GM19328 (cell line): ENCODE data around the gene MDH2.
"Not testable (repeated sequence)": the region's sequence is repeated elsewhere in the genome, so short reads cannot be mapped to it uniquely, and the experiment has no call there.

Source experiments
- ATAC-seq: cut with Tn5 transposase; IDR thresholded peaks from one replicate; pipeline ENCODE4 v1.9.1; 2021; ENCODE audit warnings: mild to moderate bottlenecking, moderate library complexity; ENCODE audit not compliant: unreplicated experiment

Gene MDH2

GRCh38 chr7:76044375-76044865 lies 3.5 kb upstream of the MDH2 start:
- ATAC-seq = no peak

- no peak for ATAC-seq
Measured at GRCh38 chr7:76047305-76047810, 548 bp upstream of the MDH2 start.

- ATAC-seq = no peak
Measured at GRCh38 chr7:76048668-76048988, 722 bp downstream of the MDH2 start.

GRCh38 chr7:76049295-76049694 lies 1.4 kb downstream of the MDH2 start:
- ATAC-seq = no peak

- no peak for ATAC-seq
Measured at GRCh38 chr7:76050545-76050944, 2.6 kb downstream of the MDH2 start.

GRCh38 chr7:76051840-76052239 lies 3.9 kb downstream of the MDH2 start:
- ATAC-seq = no peak

GRCh38 chr7:76052681-76053080 lies 4.8 kb downstream of the MDH2 start:
- not testable (repeated sequence) for ATAC-seq

- ATAC-seq = no peak
Measured at GRCh38 chr7:76053461-76053860, 5.6 kb downstream of the MDH2 start.

GRCh38 chr7:76054123-76055120 lies 6.5 kb downstream of the MDH2 start:
- no peak for ATAC-seq

- ATAC-seq = no peak
Measured at GRCh38 chr7:76056241-76056640, 8.3 kb downstream of the MDH2 start.

- no peak for ATAC-seq
Measured at GRCh38 chr7:76057103-76057812, 9.4 kb downstream of the MDH2 start.

- no peak for ATAC-seq
Measured at GRCh38 chr7:76057813-76058145, 9.9 kb downstream of the MDH2 start.

GRCh38 chr7:76058745-76059144 lies 10.8 kb downstream of the MDH2 start:
- ATAC-seq = not testable (repeated sequence)

- no peak for ATAC-seq
Measured at GRCh38 chr7:76060842-76061241, 12.9 kb downstream of the MDH2 start.

- no peak for ATAC-seq
Measured at GRCh38 chr7:76062254-76062653, 14.3 kb downstream of the MDH2 start.

- ATAC-seq = no peak
Measured at GRCh38 chr7:76063114-76063513, 15.2 kb downstream of the MDH2 start.

- no peak for ATAC-seq
Measured at GRCh38 chr7:76063525-76063924, 15.6 kb downstream of the MDH2 start.

GRCh38 chr7:76064208-76064970 lies 16.5 kb downstream of the MDH2 start:
- no peak for ATAC-seq

- no peak for ATAC-seq
Measured at GRCh38 chr7:76065016-76065612, 17.2 kb downstream of the MDH2 start.

GRCh38 chr7:76066716-76067503 lies 19.0 kb downstream of the MDH2 start:
- no peak for ATAC-seq
